T-helper 1 cell (primary cell): ENCODE measurements around the gene A4GALT.

ENCODE experiments used
- DNase-seq, 5 donors: peaks; one replicate each; pipeline ENCODE4 v3.0.0-alpha.2; 2012 to 2020

The A4GALT gene

GRCh38 chr22:42646569-42647525, 73.8 kb downstream of the A4GALT start:
- no peak for DNase-seq

GRCh38 chr22:42645938-42646568, 74.6 kb downstream of the A4GALT start:
- no peak for DNase-seq

- DNase-seq = no peak
Measured at GRCh38 chr22:42645341-42645937, 75.2 kb downstream of the A4GALT start.

- DNase-seq = no peak
Measured at GRCh38 chr22:42644422-42645340, 76.0 kb downstream of the A4GALT start.

- DNase-seq = no peak
Measured at GRCh38 chr22:42643634-42644421, 76.8 kb downstream of the A4GALT start.

- DNase-seq = no peak
Measured at GRCh38 chr22:42642806-42643633, 77.7 kb downstream of the A4GALT start.
